ENCODE measurements around the gene HOXC6.

The HOXC6 gene

DNA sequence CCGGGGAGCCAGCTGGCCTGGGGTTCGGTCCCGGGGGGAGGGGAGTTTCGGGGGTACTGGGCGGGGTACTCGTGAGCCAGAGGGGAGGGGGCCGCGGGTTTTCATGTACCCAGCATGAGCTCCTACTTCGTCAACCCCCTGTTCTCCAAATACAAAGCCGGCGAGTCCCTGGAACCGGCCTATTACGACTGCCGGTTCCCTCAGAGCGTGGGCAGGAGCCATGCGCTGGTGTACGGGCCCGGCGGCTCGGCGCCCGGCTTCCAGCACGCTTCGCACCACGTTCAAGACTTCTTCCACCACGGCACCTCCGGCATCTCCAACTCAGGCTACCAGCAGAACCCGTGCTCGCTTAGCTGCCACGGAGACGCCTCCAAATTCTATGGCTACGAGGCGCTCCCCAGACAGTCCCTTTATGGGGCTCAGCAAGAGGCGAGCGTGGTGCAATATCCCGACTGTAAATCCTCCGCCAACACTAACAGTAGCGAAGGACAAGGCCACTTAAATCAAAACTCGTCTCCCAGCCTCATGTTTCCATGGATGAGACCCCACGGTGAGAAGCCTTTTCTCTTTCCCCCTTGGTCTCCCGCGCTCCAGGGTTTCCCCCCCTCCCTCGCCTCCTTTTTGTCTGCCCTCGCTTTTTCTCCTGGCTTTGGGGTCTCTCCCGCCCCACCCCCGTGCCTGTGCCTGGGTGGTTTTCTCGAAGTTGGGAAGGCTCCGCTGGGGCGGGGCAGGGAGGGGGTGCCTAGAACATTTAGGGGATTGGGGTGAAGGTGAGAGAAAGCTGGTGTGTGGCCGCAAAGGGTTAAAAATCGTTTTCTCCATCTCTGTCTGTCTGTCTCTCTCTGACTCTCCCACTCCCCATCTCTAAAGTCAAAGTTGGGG lies 18.8 kb upstream of the HOXC6 start:
- Histone ChIP-seq H3K27me3 (ENCODE audit: insufficient read depth, poor library complexity, severe bottlenecking) (peaks cover 86% of the 10 kb centered on the region), H3K27ac (replicated peaks) (no peak overlapping the region), H3K4me3 (replicated peaks; ENCODE audit: insufficient read depth, low read length) (no peak overlapping the region)
- no peak for DNase-seq (ENCODE audit: low read depth in 1 of 2, low spot score in 1 of 2)
- TF ChIP-seq GABPA (IDR thresholded peaks at IDR 0.05; ENCODE audit: low read depth), result no peak
- TF ChIP-seq, protein P1, sequence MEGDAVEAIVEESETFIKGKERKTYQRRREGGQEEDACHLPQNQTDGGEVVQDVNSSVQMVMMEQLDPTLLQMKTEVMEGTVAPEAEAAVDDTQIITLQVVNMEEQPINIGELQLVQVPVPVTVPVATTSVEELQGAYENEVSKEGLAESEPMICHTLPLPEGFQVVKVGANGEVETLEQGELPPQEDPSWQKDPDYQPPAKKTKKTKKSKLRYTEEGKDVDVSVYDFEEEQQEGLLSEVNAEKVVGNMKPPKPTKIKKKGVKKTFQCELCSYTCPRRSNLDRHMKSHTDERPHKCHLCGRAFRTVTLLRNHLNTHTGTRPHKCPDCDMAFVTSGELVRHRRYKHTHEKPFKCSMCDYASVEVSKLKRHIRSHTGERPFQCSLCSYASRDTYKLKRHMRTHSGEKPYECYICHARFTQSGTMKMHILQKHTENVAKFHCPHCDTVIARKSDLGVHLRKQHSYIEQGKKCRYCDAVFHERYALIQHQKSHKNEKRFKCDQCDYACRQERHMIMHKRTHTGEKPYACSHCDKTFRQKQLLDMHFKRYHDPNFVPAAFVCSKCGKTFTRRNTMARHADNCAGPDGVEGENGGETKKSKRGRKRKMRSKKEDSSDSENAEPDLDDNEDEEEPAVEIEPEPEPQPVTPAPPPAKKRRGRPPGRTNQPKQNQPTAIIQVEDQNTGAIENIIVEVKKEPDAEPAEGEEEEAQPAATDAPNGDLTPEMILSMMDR (IDR thresholded peaks at IDR 0.05; ENCODE audit: insufficient read depth, low read length), result no peak
- TF ChIP-seq, protein P2, sequence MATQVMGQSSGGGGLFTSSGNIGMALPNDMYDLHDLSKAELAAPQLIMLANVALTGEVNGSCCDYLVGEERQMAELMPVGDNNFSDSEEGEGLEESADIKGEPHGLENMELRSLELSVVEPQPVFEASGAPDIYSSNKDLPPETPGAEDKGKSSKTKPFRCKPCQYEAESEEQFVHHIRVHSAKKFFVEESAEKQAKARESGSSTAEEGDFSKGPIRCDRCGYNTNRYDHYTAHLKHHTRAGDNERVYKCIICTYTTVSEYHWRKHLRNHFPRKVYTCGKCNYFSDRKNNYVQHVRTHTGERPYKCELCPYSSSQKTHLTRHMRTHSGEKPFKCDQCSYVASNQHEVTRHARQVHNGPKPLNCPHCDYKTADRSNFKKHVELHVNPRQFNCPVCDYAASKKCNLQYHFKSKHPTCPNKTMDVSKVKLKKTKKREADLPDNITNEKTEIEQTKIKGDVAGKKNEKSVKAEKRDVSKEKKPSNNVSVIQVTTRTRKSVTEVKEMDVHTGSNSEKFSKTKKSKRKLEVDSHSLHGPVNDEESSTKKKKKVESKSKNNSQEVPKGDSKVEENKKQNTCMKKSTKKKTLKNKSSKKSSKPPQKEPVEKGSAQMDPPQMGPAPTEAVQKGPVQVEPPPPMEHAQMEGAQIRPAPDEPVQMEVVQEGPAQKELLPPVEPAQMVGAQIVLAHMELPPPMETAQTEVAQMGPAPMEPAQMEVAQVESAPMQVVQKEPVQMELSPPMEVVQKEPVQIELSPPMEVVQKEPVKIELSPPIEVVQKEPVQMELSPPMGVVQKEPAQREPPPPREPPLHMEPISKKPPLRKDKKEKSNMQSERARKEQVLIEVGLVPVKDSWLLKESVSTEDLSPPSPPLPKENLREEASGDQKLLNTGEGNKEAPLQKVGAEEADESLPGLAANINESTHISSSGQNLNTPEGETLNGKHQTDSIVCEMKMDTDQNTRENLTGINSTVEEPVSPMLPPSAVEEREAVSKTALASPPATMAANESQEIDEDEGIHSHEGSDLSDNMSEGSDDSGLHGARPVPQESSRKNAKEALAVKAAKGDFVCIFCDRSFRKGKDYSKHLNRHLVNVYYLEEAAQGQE (IDR thresholded peaks at IDR 0.05; ENCODE audit: insufficient replicate concordance, low read depth), result no peak
- TF ChIP-seq SPI1 (IDR thresholded peaks at IDR 0.05; ENCODE audit: borderline replicate concordance, low read depth), result no peak
- no peak for TF ChIP-seq POLR2AphosphoS5 (IDR thresholded peaks at IDR 0.05; ENCODE audit: low read depth)

DNA sequence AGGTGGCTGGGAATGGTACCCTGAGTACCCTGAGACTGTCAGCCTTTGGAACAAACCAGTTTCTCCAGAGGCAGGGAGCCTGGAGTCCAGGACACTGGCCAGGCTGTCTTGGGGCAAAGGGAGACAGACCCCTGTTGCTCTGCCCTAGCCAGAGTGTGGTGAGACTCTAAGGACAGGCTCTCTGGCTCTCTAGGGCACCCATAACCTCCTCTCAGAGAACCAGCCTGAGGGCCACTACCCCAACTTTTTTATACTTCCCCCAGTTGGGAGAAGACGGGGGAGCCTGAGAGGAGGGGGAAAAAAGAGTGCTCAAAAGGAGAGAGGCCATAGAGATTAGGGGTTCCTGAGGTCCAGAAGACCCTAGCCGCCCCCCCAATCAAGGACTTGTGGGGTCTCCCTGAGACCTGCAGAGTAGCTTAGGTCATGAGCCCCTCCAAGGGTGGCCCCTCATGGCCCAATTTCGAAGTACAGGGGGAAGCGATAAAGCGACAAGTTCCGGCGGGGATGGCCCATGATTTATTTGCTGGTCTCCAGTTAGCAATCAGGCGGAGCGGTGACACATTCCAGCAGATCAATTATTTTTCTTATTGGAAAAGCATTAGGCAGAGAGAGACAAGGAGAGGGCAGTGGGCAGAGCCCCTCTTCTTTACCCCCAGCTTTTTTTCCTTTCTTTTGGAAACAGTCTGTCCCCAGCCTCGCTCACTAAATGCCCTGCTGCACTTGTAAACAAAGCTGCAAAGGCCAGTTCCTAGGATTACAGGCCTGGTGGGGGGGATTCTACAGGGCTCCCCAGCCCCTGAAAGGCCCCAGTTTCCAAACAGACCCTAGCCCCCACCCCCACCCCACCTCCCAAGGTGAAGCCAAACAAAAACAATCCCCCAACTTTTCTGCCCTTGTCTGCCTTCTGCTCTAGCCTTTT lies 17.9 kb upstream of the HOXC6 start:
- Histone ChIP-seq H3K4me3 (replicated peaks; ENCODE audit: insufficient read depth, low read length) (no peak overlapping the region), H3K27ac (replicated peaks) (no peak overlapping the region), H3K27me3 (ENCODE audit: insufficient read depth, poor library complexity, severe bottlenecking) (peaks cover 86% of the 10 kb centered on the region)
- no peak for TF ChIP-seq POLR2AphosphoS5 (IDR thresholded peaks at IDR 0.05; ENCODE audit: low read depth)
- TF ChIP-seq, protein P2 (IDR thresholded peaks at IDR 0.05; ENCODE audit: insufficient replicate concordance, low read depth), result no peak
- TF ChIP-seq, protein P1 (IDR thresholded peaks at IDR 0.05; ENCODE audit: insufficient read depth, low read length), result no peak
- DNase-seq (ENCODE audit: low read depth in 1 of 2, low spot score in 1 of 2), result no peak

DNA sequence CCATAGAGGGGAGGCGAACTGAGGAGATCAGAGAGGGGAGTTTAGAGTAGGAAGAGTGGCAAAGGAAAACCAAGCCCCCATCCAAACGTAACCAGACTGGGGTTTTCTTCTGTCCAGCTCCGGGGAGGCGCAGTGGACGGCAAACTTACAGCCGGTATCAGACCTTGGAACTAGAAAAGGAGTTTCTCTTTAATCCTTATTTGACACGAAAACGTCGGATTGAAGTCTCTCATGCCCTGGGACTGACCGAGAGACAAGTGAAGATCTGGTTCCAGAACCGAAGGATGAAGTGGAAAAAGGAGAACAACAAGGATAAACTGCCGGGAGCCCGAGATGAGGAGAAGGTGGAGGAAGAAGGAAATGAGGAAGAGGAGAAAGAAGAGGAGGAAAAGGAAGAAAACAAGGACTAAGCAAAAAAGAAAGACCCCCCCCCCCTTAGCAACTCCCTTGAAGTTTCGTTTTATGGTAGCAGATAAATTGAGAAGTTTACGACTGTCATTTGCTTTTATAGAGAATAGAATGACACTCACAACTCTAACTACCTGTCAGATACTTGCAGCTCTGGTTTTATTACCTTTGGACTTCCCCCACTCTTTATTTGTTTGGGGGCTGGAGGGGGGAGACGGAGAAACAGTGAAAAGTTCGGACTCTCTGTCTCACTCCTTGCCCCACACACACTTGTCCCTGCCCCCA lies 17.1 kb upstream of the HOXC6 start:
- no peak overlapping the region for H3K27ac ChIP-seq (replicated peaks)
- no peak for DNase-seq (ENCODE audit: low read depth in 1 of 2, low spot score in 1 of 2)
- H3K27me3 ChIP-seq (ENCODE audit: insufficient read depth, poor library complexity, severe bottlenecking), result peaks cover 87% of the 10 kb centered on the region
- TF ChIP-seq SPI1 (IDR thresholded peaks at IDR 0.05; ENCODE audit: borderline replicate concordance, low read depth), result no peak
- no peak for TF ChIP-seq GABPA (IDR thresholded peaks at IDR 0.05; ENCODE audit: low read depth)
- TF ChIP-seq POLR2AphosphoS5 (IDR thresholded peaks at IDR 0.05; ENCODE audit: low read depth), result no peak
- TF ChIP-seq, protein P2 (IDR thresholded peaks at IDR 0.05; ENCODE audit: insufficient replicate concordance, low read depth), result no peak
- H3K4me3 ChIP-seq (replicated peaks; ENCODE audit: insufficient read depth, low read length), result no peak overlapping the region
